Fibroblast of lung (primary cell): ENCODE measurements around the gene PKD1L1.

Experiments used
- EZH2 ChIP-seq: IDR thresholded peaks from 2 replicates; pipeline ENCODE4 v1.5.1; 2012; ENCODE audit warnings: low read length, control low read depth, mild to moderate bottlenecking; ENCODE audit errors: missing control alignments
- TF ChIP-seq, protein P1 (sequence below), 2 donors: IDR thresholded peaks in 1 of 2; conservative IDR thresholded peaks in 1 of 2; 1 replicate in 1 of 2; 2 replicates in 1 of 2; pipeline ENCODE4 v1.5.1; 2011 to 2012; ENCODE audit warnings: low read length in 2 of 2, control low read depth in 1 of 2, inconsistent platforms in 1 of 2, low read depth in 1 of 2, mild to moderate bottlenecking in 1 of 2

DNA sequence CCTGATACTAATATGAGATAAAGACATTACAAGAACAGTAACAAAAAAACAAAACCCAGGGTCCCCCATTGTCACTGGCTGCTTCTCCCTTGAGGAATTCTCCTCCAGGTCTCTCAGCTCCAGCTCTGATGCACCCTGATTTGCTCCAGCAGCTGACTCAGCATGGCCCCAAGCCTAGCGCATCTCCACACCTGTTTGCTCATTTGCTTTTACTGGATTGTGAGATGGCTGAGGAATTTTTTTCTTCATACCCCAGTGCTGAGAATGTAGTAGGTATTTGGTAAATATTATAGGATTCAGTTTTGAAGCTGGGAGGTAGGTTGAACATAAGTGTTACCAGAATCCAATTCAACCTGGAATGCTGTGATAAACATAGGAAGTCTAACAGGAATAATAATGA is 171.9 kb downstream of the PKD1L1 start:
- TF ChIP-seq, protein P1, sequence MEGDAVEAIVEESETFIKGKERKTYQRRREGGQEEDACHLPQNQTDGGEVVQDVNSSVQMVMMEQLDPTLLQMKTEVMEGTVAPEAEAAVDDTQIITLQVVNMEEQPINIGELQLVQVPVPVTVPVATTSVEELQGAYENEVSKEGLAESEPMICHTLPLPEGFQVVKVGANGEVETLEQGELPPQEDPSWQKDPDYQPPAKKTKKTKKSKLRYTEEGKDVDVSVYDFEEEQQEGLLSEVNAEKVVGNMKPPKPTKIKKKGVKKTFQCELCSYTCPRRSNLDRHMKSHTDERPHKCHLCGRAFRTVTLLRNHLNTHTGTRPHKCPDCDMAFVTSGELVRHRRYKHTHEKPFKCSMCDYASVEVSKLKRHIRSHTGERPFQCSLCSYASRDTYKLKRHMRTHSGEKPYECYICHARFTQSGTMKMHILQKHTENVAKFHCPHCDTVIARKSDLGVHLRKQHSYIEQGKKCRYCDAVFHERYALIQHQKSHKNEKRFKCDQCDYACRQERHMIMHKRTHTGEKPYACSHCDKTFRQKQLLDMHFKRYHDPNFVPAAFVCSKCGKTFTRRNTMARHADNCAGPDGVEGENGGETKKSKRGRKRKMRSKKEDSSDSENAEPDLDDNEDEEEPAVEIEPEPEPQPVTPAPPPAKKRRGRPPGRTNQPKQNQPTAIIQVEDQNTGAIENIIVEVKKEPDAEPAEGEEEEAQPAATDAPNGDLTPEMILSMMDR (conservative IDR thresholded peaks at IDR 0.05 in 1 of 2, IDR thresholded peaks at IDR 0.05 in 1 of 2; ENCODE audit: low read depth in 1 of 2, low read length in 2 of 2) = no peak
- TF ChIP-seq EZH2 = no peak
